ENCODE results near the gene NFIC.

DNA sequence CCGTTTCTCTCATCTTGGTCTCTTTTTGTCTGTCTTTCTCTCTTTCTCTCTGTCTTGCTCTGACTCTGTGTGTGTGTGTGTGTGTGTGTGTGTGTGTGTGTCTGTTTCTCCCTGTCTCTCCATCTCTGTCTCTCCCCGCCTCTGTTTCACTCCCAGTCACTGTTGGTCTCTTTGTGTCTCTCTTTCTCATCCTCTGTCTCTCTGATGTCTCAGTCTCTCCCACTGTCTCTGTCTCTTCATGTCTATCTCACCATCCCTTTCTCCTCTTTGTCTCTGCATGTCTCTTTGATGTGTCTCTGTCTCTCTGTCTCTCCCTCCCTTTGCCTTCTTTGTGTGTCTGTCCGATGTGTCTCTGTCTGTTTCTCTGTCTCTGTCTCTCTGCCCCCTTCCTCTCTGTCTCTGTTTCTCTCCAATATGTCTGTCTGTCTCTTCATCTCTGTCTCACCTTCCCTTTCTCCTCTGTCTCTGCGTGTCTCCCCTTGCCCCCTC lies 2.5 kb downstream of the NFIC start:
- no peak for TF ChIP-seq POLR2AphosphoS5 (IDR thresholded peaks at IDR 0.05)
- TF ChIP-seq, protein P1, sequence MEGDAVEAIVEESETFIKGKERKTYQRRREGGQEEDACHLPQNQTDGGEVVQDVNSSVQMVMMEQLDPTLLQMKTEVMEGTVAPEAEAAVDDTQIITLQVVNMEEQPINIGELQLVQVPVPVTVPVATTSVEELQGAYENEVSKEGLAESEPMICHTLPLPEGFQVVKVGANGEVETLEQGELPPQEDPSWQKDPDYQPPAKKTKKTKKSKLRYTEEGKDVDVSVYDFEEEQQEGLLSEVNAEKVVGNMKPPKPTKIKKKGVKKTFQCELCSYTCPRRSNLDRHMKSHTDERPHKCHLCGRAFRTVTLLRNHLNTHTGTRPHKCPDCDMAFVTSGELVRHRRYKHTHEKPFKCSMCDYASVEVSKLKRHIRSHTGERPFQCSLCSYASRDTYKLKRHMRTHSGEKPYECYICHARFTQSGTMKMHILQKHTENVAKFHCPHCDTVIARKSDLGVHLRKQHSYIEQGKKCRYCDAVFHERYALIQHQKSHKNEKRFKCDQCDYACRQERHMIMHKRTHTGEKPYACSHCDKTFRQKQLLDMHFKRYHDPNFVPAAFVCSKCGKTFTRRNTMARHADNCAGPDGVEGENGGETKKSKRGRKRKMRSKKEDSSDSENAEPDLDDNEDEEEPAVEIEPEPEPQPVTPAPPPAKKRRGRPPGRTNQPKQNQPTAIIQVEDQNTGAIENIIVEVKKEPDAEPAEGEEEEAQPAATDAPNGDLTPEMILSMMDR (IDR thresholded peaks at IDR 0.05), result no peak
- no peak for TF ChIP-seq EP300 (IDR thresholded peaks at IDR 0.05)
- TF ChIP-seq POLR2A (IDR thresholded peaks at IDR 0.05), result no peak

Data from upper lobe of left lung (tissue), 4 donors.